Pancreas (tissue), 10 donors: ENCODE data around the gene PTGFR. TPM values are rescaled to one million over a fixed set of nuclear protein-coding genes. Genes with fewer than 3 reads are reported as not detected.

ENCODE experiments used
- ATAC-seq, 4 donors: fragments of 200-7000 bp; cut with Tn5 transposase; one replicate each; pipeline versions ENCODE4 v1.8.0 to v1.9.1; 2020; ENCODE audit warnings: mild to moderate bottlenecking in 4 of 4, moderate library complexity in 4 of 4
- DNase-seq, 6 donors: peaks; one replicate each; pipeline ENCODE4 v3.0.0-alpha.2; 2020
- FAIRE-seq: peaks from 2 replicates; lab custom pipeline; 2012; peaks lifted over from hg19 to GRCh38; lab: Jason Lieb, UNC
- H3K27ac ChIP-seq, 4 donors: fragments of 200-600 bp; sonication (generic); 1 replicate in 3 of 4; 2 replicates in 1 of 4; pipeline versions ENCODE4 v1.5.0 to v1.8.0; 2020
- H3K27me3 ChIP-seq, 4 donors: fragments of 200-600 bp; one replicate each; pipeline ENCODE4 v1.8.0; 2021
- H3K36me3 ChIP-seq, 3 donors: fragments of 200-600 bp; sonication (generic) in 1 of 3; one replicate each; pipeline versions ENCODE4 v1.5.0 to v1.8.0; 2020 to 2021
- H3K4me1 ChIP-seq, 3 donors: fragments of 200-600 bp; one replicate each; pipeline ENCODE4 v1.8.0; 2021
- H3K4me3 ChIP-seq, 4 donors: fragments of 200-600 bp; sonication (generic) in 2 of 4; one replicate each; pipeline versions ENCODE4 v1.5.0 to v1.8.0; 2020 to 2021
- H3K9me3 ChIP-seq, 4 donors: fragments of 200-600 bp; one replicate each; pipeline ENCODE4 v1.8.0; 2021
- WGBS, 2 donors: extraction: QIAGEN DNeasy Blood & Tissue Kit; methylation state at CpG; one replicate each; pipeline ENCODE4 v1.1.7; 2013; 5-methylcytosine and 5-hydroxymethylcytosine counted together
- intact Hi-C, 3 donors: fragments of 100-400 bp; cut with DNase I; formaldehyde crosslinking; loops; one replicate each; pipeline versions ENCODE4 v1.11.1 to v1.14.2; 2022
- polyA plus RNA-seq, 2 donors: library from polyadenylated mRNA; stranded (reverse); fragments of 200-250 nt; gene quantifications; one replicate each; pipeline ENCODE4 v1.2.3, GENCODE V29; 2013
- total RNA-seq, 6 donors: library from RNA; stranded (reverse); fragmentation: NEBNext Ultra II Directional in 4 of 6; extraction: Animal tissue kit (Norgen Biotek cat#: 25700) in 4 of 6; gene quantifications; one replicate each; pipeline versions ENCODE4 v1.2.1 to v1.2.4, GENCODE V29; 2021 to 2023
- TF ChIP-seq, protein P1 (sequence below), 4 donors: fragments of 200-600 bp; sonication (generic) in 3 of 4; IDR thresholded peaks; one replicate each; pipeline versions ENCODE4 v1.5.0 to v1.8.0; 2021; ENCODE audit warnings: antibody characterized with exemption in 4 of 4
- donor health status: healthy with polysubstance abuse.
- donor health status: DM: no; HTN: no; CAD: no; lungs with moderate emphysema.
- donor health status: DM: no; HTN: no; CAD: no.
- donor health status: control.
- donor health status: control.
- donor health status: Bipolar disorder and iron deficiency.
- donor health status: DM: yes; HTN: yes; CAD: no.
- donor health status: DM: no; HTN: no; CAD: no.
- donor health status: DM: no; HTN: no; CAD: no.
- donor health status: DM: yes; HTN: yes; CAD: no.

The PTGFR gene
- total and polyA plus RNA-seq, 8 donors = 0.43 to 3.9 (median 1.1) TPM

DNA sequence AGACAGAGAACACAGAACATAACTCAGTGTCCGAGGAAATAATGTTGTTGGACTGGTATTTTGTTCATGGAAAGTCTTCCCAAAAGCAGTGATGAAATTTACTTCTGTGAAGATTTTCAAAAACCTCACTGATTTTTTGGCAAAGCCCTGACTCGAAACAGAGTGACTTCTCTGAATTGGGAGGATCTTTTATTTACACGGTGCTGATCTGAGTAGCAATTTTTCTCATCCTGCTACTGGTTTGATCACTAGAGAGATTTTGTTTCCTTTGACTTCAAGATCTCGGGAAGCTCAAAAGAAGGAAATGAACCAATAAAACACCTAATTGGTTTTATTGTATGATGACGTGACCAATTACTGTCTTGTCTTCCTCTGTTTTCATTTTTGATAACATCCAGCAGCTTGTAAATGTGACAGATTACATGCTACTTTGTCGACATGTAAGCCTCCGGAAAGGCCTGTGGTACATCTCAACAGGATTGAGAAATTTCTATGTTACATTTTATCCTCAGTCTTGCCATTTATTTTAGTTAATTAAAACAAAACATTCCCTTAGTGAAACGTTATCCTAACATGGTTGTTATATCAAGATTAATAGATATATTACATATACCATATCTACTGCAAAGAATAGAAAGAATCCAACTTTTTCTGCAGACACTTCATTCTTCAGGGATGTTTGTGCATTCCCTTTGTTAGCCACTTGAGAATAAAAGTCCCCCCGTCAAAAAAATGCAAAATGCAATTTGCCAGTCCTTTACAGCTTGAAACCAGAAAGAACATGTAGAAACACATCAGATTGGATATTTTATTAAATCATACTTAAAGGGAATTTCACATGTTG, 86.7 kb downstream of the PTGFR start:
- H3K4me1 ChIP-seq = no peaks in the 10 kb centered on the region
- TF ChIP-seq, protein P1, sequence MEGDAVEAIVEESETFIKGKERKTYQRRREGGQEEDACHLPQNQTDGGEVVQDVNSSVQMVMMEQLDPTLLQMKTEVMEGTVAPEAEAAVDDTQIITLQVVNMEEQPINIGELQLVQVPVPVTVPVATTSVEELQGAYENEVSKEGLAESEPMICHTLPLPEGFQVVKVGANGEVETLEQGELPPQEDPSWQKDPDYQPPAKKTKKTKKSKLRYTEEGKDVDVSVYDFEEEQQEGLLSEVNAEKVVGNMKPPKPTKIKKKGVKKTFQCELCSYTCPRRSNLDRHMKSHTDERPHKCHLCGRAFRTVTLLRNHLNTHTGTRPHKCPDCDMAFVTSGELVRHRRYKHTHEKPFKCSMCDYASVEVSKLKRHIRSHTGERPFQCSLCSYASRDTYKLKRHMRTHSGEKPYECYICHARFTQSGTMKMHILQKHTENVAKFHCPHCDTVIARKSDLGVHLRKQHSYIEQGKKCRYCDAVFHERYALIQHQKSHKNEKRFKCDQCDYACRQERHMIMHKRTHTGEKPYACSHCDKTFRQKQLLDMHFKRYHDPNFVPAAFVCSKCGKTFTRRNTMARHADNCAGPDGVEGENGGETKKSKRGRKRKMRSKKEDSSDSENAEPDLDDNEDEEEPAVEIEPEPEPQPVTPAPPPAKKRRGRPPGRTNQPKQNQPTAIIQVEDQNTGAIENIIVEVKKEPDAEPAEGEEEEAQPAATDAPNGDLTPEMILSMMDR (IDR thresholded peaks at IDR 0.05) = no peak
- FAIRE-seq (no peak), ATAC-seq (no peak), DNase-seq (no peak)
- intact Hi-C loops = no loop called here
- no peaks in the 10 kb centered on the region for H3K36me3 ChIP-seq
- H3K27ac ChIP-seq = no peak overlapping the region
- H3K4me3 ChIP-seq = no peak overlapping the region
- WGBS, 2 donors = 68% methylated on average over 9 of the region's 9 CpGs
- H3K27me3 ChIP-seq = no peaks in the 10 kb centered on the region
- no peaks in the 10 kb centered on the region for H3K9me3 ChIP-seq

DNA sequence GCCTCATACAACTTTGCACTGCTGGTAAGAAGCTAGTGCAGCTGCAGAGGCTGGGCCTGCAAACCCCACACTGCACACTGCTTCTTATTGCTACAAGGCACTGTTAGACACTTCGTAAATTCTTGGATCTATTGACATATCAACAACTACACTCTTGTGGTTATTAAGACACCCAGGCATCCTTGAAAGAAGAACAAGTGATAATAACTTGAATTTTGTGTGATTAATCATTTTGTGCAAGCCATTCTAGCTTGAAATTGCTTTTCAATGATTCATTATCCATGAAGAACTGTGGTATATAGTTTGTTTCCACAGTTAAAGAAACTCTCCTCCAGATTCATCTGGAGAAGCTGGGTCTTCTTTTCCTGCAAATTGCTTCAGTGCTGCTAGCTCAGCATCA, 95.8 kb downstream of the PTGFR start:
- intact Hi-C loops = no loop called here
- no peak overlapping the region for H3K4me3 ChIP-seq
- no peaks in the 10 kb centered on the region for H3K36me3 ChIP-seq
- no peak for FAIRE-seq
- H3K4me1 ChIP-seq = no peaks in the 10 kb centered on the region
- no peaks in the 10 kb centered on the region for H3K9me3 ChIP-seq
- no peak overlapping the region for H3K27ac ChIP-seq
- TF ChIP-seq, protein P1 (IDR thresholded peaks at IDR 0.05) = no peak
- no peaks in the 10 kb centered on the region for H3K27me3 ChIP-seq
- WGBS, 2 donors = 68 to 92% methylated on average over 1 of the region's 1 CpG
- DNase-seq = no peak
- no peak for ATAC-seq

DNA sequence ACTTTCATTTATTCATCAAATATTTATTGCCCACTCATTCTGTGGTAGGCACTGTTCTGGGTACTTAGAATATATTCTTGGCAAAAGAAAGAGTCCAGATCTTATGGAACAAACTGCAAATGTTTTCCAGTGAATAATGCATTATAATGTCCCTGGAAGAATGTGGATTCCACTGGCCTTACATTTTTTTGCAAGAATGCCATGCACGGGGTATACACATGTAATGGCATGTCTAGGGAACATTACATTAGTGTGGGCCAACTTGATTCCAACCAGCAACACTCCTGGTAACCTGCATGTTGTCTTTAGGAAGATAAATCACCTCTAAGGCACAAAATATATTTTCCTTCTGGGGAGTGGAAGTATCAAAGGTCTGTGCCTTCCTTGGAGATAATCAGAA, 96.4 kb downstream of the PTGFR start:
- Histone ChIP-seq H3K4me1 (no peaks in the 10 kb centered on the region), H3K36me3 (no peaks in the 10 kb centered on the region), H3K27me3 (no peaks in the 10 kb centered on the region), H3K27ac (no peak overlapping the region), H3K4me3 (no peak overlapping the region), H3K9me3 (no peaks in the 10 kb centered on the region)
- DNase-seq (no peak), FAIRE-seq (no peak), ATAC-seq (no peak)
- TF ChIP-seq, protein P1 (IDR thresholded peaks at IDR 0.05) = no peak
- intact Hi-C loops = no loop called here
- 84 to 95% methylated on average over 1 of the region's 1 CpG for WGBS, 2 donors

Other genes starting within 250 kb of the PTGFR start
- gene IFI44L, start 129.5 kb downstream of the PTGFR start, total RNA-seq = 1 to 10 TPM in 4 of 6 donors, under 1 TPM in 2; 0.38 to 3.9 (median 1.8) TPM
- 1 to 10 TPM; 1.1 TPM for gene IFI44L, start 129.5 kb downstream of the PTGFR start, polyA plus RNA-seq
- gene IFI44, start 158.9 kb downstream of the PTGFR start, total RNA-seq = 10 to 100 TPM in 1 of 6 donors, 1 to 10 TPM in 5; 2.5 to 13.9 (median 6.8) TPM
- gene IFI44, start 158.9 kb downstream of the PTGFR start, polyA plus RNA-seq = 10 to 100 TPM; 14.0 to 17.6 TPM